Nephron (organoid): ENCODE results near the gene BCL2L15.

Experiments used
- H3K27ac Mint-ChIP-seq, 3 experiments: 2 replicates each; pipeline ENCODE4 v1.8.0; 2020; ENCODE audit warnings: mixed read lengths in 3 of 3, mild to moderate bottlenecking in 2 of 3, moderate library complexity in 1 of 3
- H3K27me3 Mint-ChIP-seq: 2 replicates; pipeline ENCODE4 v1.8.0; 2021; ENCODE audit warnings: low read depth, mild to moderate bottlenecking, moderate library complexity, mixed read lengths
- H3K36me3 Mint-ChIP-seq: 2 replicates; pipeline ENCODE4 v1.8.0; 2020; ENCODE audit warnings: low read depth, mixed read lengths
- H3K4me1 Mint-ChIP-seq: 2 replicates; pipeline ENCODE4 v1.8.0; 2020; ENCODE audit warnings: mixed read lengths
- H3K4me3 Mint-ChIP-seq, 3 experiments: 2 replicates each; pipeline ENCODE4 v1.8.0; 2020; ENCODE audit warnings: mild to moderate bottlenecking in 3 of 3, mixed read lengths in 3 of 3, moderate library complexity in 2 of 3
- H3K9me3 Mint-ChIP-seq: 2 replicates; pipeline ENCODE4 v1.8.0; 2020; ENCODE audit warnings: mixed read lengths
- CTCF ChIP-seq, 3 experiments: fragments of 200-600 bp; sonication (generic); IDR thresholded peaks; one replicate each; pipeline ENCODE4 v1.5.0; 2021; ENCODE audit warnings: antibody characterized with exemption in 3 of 3; ENCODE audit not compliant: unreplicated experiment in 3 of 3

BCL2L15 gene

DNA sequence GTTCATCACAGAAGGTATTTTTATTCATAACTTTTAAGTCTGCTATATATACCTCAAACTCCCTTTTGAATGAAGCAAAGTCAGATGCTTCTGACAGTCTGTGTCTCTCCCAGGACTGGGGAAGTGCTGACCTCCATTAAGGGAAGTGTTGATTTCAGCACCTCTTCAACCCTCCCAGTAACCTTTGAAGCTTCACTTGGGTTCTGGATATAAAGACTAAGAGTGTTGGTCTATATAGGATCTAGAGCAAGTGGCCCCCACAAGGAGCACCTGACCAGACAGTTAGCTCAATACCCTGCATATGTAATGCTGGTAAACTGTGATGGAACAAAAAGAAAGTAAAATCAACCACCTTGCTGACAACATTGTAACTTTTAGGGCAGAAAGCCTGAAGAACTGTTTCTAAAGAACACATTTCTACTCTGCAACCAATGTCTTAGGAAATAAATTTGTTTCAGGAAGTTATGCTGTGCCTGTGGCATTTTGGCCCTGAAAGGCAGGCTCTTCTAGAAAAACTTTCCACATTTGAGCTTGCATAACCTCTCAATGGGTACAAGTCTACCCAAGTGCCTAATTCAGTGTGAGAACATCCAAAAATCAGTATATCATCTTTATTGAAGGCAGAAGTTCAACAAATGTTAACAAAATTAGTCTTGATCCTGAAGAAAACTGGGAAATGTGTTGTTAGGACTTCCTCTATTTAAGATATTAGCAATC lies 15.0 kb downstream of the BCL2L15 start:
- Mint-ChIP-seq H3K36me3 (no peaks in the 10 kb centered on the region), H3K9me3 (no peaks in the 10 kb centered on the region), H3K27me3 (peaks cover 4% of the 10 kb centered on the region), H3K4me3 (no peak overlapping the region), H3K4me1 (no peaks in the 10 kb centered on the region), H3K27ac (no peak overlapping the region)
- TF ChIP-seq CTCF (IDR thresholded peaks at IDR 0.05; ENCODE audit: unreplicated experiment in 3 of 3), result no peak

GRCh38 chr1:113871597-113872113 lies 15.7 kb downstream of the BCL2L15 start, which contains the start of gene PTPN22:
Gene PTPN22 (minus strand): TSS chr1:113871712.
- no peak for TF ChIP-seq CTCF (IDR thresholded peaks at IDR 0.05; ENCODE audit: unreplicated experiment in 3 of 3)
- no peaks in the 10 kb centered on the region for H3K4me1 Mint-ChIP-seq
- peaks cover 4% of the 10 kb centered on the region for H3K27me3 Mint-ChIP-seq

DNA sequence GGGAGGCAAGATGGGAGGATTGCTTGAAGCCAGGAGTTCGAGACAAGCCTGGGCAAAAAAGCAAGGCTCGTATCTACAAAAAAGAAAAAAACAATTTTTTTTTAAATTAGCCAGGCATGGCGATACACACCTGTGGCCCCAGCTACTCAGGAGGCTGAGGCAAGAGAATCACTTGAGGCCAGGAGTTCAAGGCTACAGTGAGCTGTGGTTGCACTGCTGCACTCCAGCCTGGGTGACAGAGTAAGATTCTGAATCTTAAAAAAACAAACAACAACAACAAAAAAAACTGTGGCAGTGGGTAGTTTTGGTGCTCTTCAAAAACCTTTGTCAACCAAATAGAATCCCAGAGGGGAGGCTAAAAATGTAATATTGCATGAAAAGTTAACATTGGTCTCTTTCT lies 16.6 kb downstream of the BCL2L15 start:
- Mint-ChIP-seq H3K9me3 (no peaks in the 10 kb centered on the region), H3K27me3 (peaks cover 4% of the 10 kb centered on the region), H3K27ac (no peak overlapping the region), H3K36me3 (no peaks in the 10 kb centered on the region), H3K4me1 (no peaks in the 10 kb centered on the region), H3K4me3 (no peak overlapping the region)
- TF ChIP-seq CTCF (IDR thresholded peaks at IDR 0.05; ENCODE audit: unreplicated experiment in 3 of 3), result no peak

More at GRCh38 chr1:113871597-113872113, 15.7 kb downstream of the BCL2L15 start, which contains the start of gene PTPN22:
- H3K36me3 Mint-ChIP-seq, result no peaks in the 10 kb centered on the region
- H3K4me3 Mint-ChIP-seq, result no peak within 1 kb of the TSS
- H3K9me3 Mint-ChIP-seq, result no peaks in the 10 kb centered on the region
- H3K27ac Mint-ChIP-seq, result no peak within 1 kb of the TSS

GRCh38 chr1:113868387-113869083 lies 18.8 kb downstream of the BCL2L15 start:
- Mint-ChIP-seq H3K4me3 (no peak overlapping the region), H3K27ac (no peak overlapping the region), H3K9me3 (no peaks in the 10 kb centered on the region), H3K27me3 (peaks cover 4% of the 10 kb centered on the region), H3K36me3 (no peaks in the 10 kb centered on the region), H3K4me1 (no peaks in the 10 kb centered on the region)
- TF ChIP-seq CTCF (IDR thresholded peaks at IDR 0.05; ENCODE audit: unreplicated experiment in 3 of 3), result no peak

DNA sequence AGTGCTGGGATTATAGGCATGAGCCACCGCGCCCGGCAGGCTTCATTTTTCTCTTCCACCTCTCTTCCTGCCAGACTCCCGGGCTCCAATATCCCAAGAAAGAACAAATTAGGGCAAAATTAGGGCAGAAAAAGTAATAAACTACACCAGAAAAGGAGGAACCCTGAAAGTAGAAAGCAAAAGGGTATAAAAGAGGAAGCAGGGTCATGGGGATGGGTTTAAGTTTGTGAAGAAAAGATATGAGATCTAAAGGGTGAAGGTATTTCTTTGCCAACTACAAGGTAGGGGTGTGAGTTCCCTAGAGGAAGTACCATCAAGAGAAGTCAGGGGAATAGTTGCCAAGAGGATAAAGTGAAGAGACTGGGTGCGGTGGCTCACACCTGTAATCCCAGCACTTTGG lies 25.7 kb downstream of the BCL2L15 start:
- H3K36me3 Mint-ChIP-seq, result no peaks in the 10 kb centered on the region
- TF ChIP-seq CTCF (IDR thresholded peaks at IDR 0.05; ENCODE audit: unreplicated experiment in 3 of 3), result no peak
- H3K9me3 Mint-ChIP-seq, result no peaks in the 10 kb centered on the region
- H3K27ac Mint-ChIP-seq, result no peak overlapping the region
- H3K27me3 Mint-ChIP-seq, result no peaks in the 10 kb centered on the region
- no peak overlapping the region for H3K4me3 Mint-ChIP-seq
- no peaks in the 10 kb centered on the region for H3K4me1 Mint-ChIP-seq
